Measurements from ENCODE around the gene HIVEP1.

HIVEP1 gene

GRCh38 chr6:12030993-12031550 is 19.0 kb downstream of the HIVEP1 start:
- no peak for TF ChIP-seq CTCF (IDR thresholded peaks at IDR 0.05; ENCODE audit: low read depth, low read length)
- H3K4me1 ChIP-seq, result no peaks in the 10 kb centered on the region
- H3K36me3 ChIP-seq, result no peaks in the 10 kb centered on the region
- no peaks in the 10 kb centered on the region for H3K27me3 ChIP-seq
- no peaks in the 10 kb centered on the region for H3K9me3 ChIP-seq
- no peak for DNase-seq
- no peak overlapping the region for H3K4me3 ChIP-seq (ENCODE audit: low read depth, low read length)

- Histone ChIP-seq H3K4me3 (ENCODE audit: low read depth, low read length) (no peak overlapping the region), H3K27me3 (no peaks in the 10 kb centered on the region), H3K9me3 (no peaks in the 10 kb centered on the region), H3K36me3 (no peaks in the 10 kb centered on the region), H3K4me1 (no peaks in the 10 kb centered on the region)
- no peak for TF ChIP-seq CTCF (IDR thresholded peaks at IDR 0.05; ENCODE audit: low read depth, low read length)
- no peak for DNase-seq
Observed at GRCh38 chr6:12032783-12033573, 20.9 kb downstream of the HIVEP1 start.

- no peaks in the 10 kb centered on the region for H3K27me3 ChIP-seq
- TF ChIP-seq CTCF (IDR thresholded peaks at IDR 0.05; ENCODE audit: low read depth, low read length), result no peak
- no peaks in the 10 kb centered on the region for H3K4me1 ChIP-seq
- DNase-seq, result no peak
- H3K4me3 ChIP-seq (ENCODE audit: low read depth, low read length), result no peak overlapping the region
- H3K9me3 ChIP-seq, result no peaks in the 10 kb centered on the region
- no peaks in the 10 kb centered on the region for H3K36me3 ChIP-seq
Observed at GRCh38 chr6:12033770-12034169, 21.7 kb downstream of the HIVEP1 start.

GRCh38 chr6:12034349-12034748 is 22.2 kb downstream of the HIVEP1 start:
- no peak for DNase-seq
- no peak overlapping the region for H3K4me3 ChIP-seq (ENCODE audit: low read depth, low read length)
- no peaks in the 10 kb centered on the region for H3K27me3 ChIP-seq
- H3K4me1 ChIP-seq, result no peaks in the 10 kb centered on the region
- no peaks in the 10 kb centered on the region for H3K9me3 ChIP-seq
- no peaks in the 10 kb centered on the region for H3K36me3 ChIP-seq
- TF ChIP-seq CTCF (IDR thresholded peaks at IDR 0.05; ENCODE audit: low read depth, low read length), result no peak

- DNase-seq, result no peak
Observed at GRCh38 chr6:12034837-12035236, 22.7 kb downstream of the HIVEP1 start.

More at GRCh38 chr6:12034837-12035236, 22.7 kb downstream of the HIVEP1 start:
- Histone ChIP-seq H3K36me3 (no peaks in the 10 kb centered on the region), H3K4me3 (ENCODE audit: low read depth, low read length) (no peak overlapping the region), H3K9me3 (no peaks in the 10 kb centered on the region), H3K4me1 (no peaks in the 10 kb centered on the region; the same call in 1 of the 2 replicates), H3K27me3 (no peaks in the 10 kb centered on the region)
- peak; percentile 22 for TF ChIP-seq CTCF (IDR thresholded peaks at IDR 0.05; ENCODE audit: low read depth, low read length)

All from BE2C (cell line).